ENCODE data around the gene BTD. TPM values are rescaled to one million over a fixed set of nuclear protein-coding genes. Genes with fewer than 3 reads are reported as not detected.

The BTD gene
- polyA plus RNA-seq, 2 of the 4 experiments (the other 2 are of a cell fraction), result 17.6 to 17.8 TPM

- FAIRE-seq (no peak), ATAC-seq (no peak), DNase-seq (ENCODE audit: low read depth in 1 of 2, low spot score in 1 of 2) (no peak)
- Histone ChIP-seq H3K9me3 (no peaks in the 10 kb centered on the region), H3K27ac (no peak overlapping the region), H3K4me3 (no peak overlapping the region), H3K4me1 (peaks cover 6% of the 10 kb centered on the region; the same call in 1 of the 3 replicates), H3K4me2 (no peak overlapping the region)
- POLR2A ChIA-PET, result no interaction called here
- WGBS (ENCODE audit: missing lambda C conversion rate), result 89% methylated on average over 3 of the region's 3 CpGs
- CTCF ChIA-PET, result interaction anchor here (1.3 to 2.0 kb wide), 2 partner anchors 286 to 446 kb away, joined by 3 to 5 read pairs; no protein-coding TSS in a partner anchor
- no peak for TF ChIP-seq RAD21 (conservative IDR thresholded peaks at IDR 0.05 in 1 of 2, IDR thresholded peaks at IDR 0.05 in 1 of 2)
- TF ChIP-seq POLR2AphosphoS2 (conservative IDR thresholded peaks at IDR 0.05; ENCODE audit: low read length), result no peak
- TF ChIP-seq MAZ (IDR thresholded peaks at IDR 0.05; ENCODE audit: borderline replicate concordance, low read depth, low read length), result no peak
- no peak for TF ChIP-seq CEBPB (IDR thresholded peaks at IDR 0.05)
- TF ChIP-seq MAFK (IDR thresholded peaks at IDR 0.05; ENCODE audit: partially characterized antibody), result no peak
- no peak for TF ChIP-seq ZNF302 (CRISPR knock-in tag; IDR thresholded peaks at IDR 0.05)
- TF ChIP-seq RFX5 (IDR thresholded peaks at IDR 0.05), result no peak
- TF ChIP-seq HOXB13 (CRISPR knock-in tag; IDR thresholded peaks at IDR 0.05; ENCODE audit: low read depth), result no peak
Measured at GRCh38 chr3:15553749-15554148, 47.8 kb upstream of the BTD start.

DNA sequence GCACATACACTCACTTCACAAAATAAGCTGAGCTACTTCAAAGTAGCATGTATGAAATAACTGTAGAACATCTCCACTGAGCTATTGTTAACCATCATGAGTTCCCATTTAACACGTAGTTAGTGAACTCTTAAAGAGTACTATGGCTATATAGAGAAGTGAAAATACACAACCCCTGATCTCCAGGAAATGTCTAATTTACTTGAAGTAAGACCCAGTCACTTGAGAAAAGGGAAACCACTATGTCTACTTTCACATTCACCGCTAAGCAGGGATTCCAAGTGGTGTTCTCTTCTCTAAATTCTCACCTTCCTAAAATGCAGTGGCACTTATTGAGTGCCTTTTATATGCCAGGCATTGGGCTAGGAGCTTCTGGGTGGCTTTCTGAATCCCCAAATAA lies 45.0 kb upstream of the BTD start:
- DNase-seq (ENCODE audit: low read depth in 1 of 2, low spot score in 1 of 2) (no peak), FAIRE-seq (no peak), ATAC-seq (no peak)
- POLR2A ChIA-PET, result no interaction called here
- CTCF ChIA-PET, result interaction anchor here (0.6 to 3.0 kb wide), 18 partner anchors 10 to 451 kb away, joined by 3 to 12 read pairs (median 4); partner anchors contain the start of gene CAPN7
- WGBS (ENCODE audit: missing lambda C conversion rate), result 80% methylated on average over 2 of the region's 2 CpGs
- TF ChIP-seq, protein P1, sequence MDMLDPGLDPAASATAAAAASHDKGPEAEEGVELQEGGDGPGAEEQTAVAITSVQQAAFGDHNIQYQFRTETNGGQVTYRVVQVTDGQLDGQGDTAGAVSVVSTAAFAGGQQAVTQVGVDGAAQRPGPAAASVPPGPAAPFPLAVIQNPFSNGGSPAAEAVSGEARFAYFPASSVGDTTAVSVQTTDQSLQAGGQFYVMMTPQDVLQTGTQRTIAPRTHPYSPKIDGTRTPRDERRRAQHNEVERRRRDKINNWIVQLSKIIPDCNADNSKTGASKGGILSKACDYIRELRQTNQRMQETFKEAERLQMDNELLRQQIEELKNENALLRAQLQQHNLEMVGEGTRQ (IDR thresholded peaks at IDR 0.05), result no peak
- TF ChIP-seq HOXB5 (CRISPR knock-in tag; IDR thresholded peaks at IDR 0.05) (no peak), CBX8 (IDR thresholded peaks at IDR 0.05) (no peak), BCL3 (IDR thresholded peaks at IDR 0.05) (no peak), CHD2 (IDR thresholded peaks at IDR 0.05; ENCODE audit: low read length, partially characterized antibody) (no peak), CEBPB (IDR thresholded peaks at IDR 0.05) (no peak), GATA3 (IDR thresholded peaks at IDR 0.05; ENCODE audit: borderline replicate concordance) (no peak), HOXA7 (CRISPR knock-in tag; IDR thresholded peaks at IDR 0.05) (no peak), HES2 (IDR thresholded peaks at IDR 0.05) (no peak), ELK1 (IDR thresholded peaks at IDR 0.05; ENCODE audit: low read depth, low read length) (no peak), ZC3H11A (IDR thresholded peaks at IDR 0.05) (no peak), ESRRA (IDR thresholded peaks at IDR 0.05; ENCODE audit: borderline replicate concordance, low read length) (no peak), CTCF (IDR thresholded peaks at IDR 0.05) (no peak), MAFK (IDR thresholded peaks at IDR 0.05; ENCODE audit: partially characterized antibody) (no peak), KDM5A (IDR thresholded peaks at IDR 0.05) (no peak), FOSL2 (IDR thresholded peaks at IDR 0.05) (no peak), FOSL2 (CRISPR knock-in tag; IDR thresholded peaks at IDR 0.05) (no peak), RARB (CRISPR knock-in tag; IDR thresholded peaks at IDR 0.05) (no peak)
- Histone ChIP-seq H3K9me3 (no peaks in the 10 kb centered on the region), H3K4me1 (peaks cover 6% of the 10 kb centered on the region; the same call in 1 of the 3 replicates), H3K4me3 (no peak overlapping the region), H3K4me2 (no peak overlapping the region), H3K27ac (no peak overlapping the region)
